Neural crest cell (in vitro differentiated cells): ENCODE results near the gene MB21D2. TPM values are rescaled to one million over a fixed set of nuclear protein-coding genes. Genes with fewer than 3 reads are reported as not detected.

Experiments
- DNase-seq: peaks from one replicate; pipeline ENCODE4 v3.0.0; 2021; ENCODE audit warnings: low read depth, mixed read lengths, low spot score
- H3K27ac Mint-ChIP-seq: one replicate; pipeline ENCODE4 v1.8.0; 2021; ENCODE audit warnings: mild to moderate bottlenecking, mixed read lengths; ENCODE audit not compliant: unreplicated experiment
- H3K27me3 Mint-ChIP-seq: 2 replicates; pipeline ENCODE4 v1.8.0; 2021; ENCODE audit warnings: low read depth, mild to moderate bottlenecking, mixed read lengths
- H3K36me3 Mint-ChIP-seq: 2 replicates; pipeline ENCODE4 v1.8.0; 2021; ENCODE audit warnings: low read depth, mild to moderate bottlenecking, mixed read lengths
- H3K4me1 Mint-ChIP-seq: 2 replicates; pipeline ENCODE4 v1.8.0; 2021; ENCODE audit warnings: mixed read lengths
- H3K4me3 Mint-ChIP-seq: one replicate; pipeline ENCODE4 v1.8.0; 2021; ENCODE audit warnings: mild to moderate bottlenecking, mixed read lengths
- H3K9me3 Mint-ChIP-seq: 2 replicates; pipeline ENCODE4 v1.8.0; 2021; ENCODE audit warnings: mixed read lengths
- CTCF ChIP-seq: fragments of 200-600 bp; sonication (generic); conservative IDR thresholded peaks from 2 replicates; pipeline ENCODE4 v1.5.0; 2021; ENCODE audit warnings: antibody characterized with exemption, mild to moderate bottlenecking
- total RNA-seq: library from RNA; stranded (reverse); gene quantifications from 2 replicates; pipeline ENCODE4 v1.2.1, GENCODE V29; 2021

The MB21D2 gene
- total RNA-seq, 1 donor from 2014 or later = 5.5 TPM

- Mint-ChIP-seq H3K4me1 (no peaks in the 10 kb centered on the region), H3K27ac (no peak overlapping the region), H3K27me3 (peaks cover 2% of the 10 kb centered on the region), H3K4me3 (no peak overlapping the region), H3K36me3 (no peaks in the 10 kb centered on the region), H3K9me3 (peaks cover 3% of the 10 kb centered on the region)
- DNase-seq = no peak
- TF ChIP-seq CTCF = no peak
Measured at GRCh38 chr3:192953926-192954325, 36.3 kb upstream of the MB21D2 start.

GRCh38 chr3:192947421-192947820, 29.8 kb upstream of the MB21D2 start:
- Mint-ChIP-seq H3K27ac (no peak overlapping the region), H3K27me3 (peaks cover 3% of the 10 kb centered on the region), H3K4me1 (no peaks in the 10 kb centered on the region), H3K4me3 (no peak overlapping the region), H3K9me3 (no peaks in the 10 kb centered on the region), H3K36me3 (no peaks in the 10 kb centered on the region)
- no peak for DNase-seq
- no peak for TF ChIP-seq CTCF

- Mint-ChIP-seq H3K9me3 (no peaks in the 10 kb centered on the region), H3K27ac (no peak overlapping the region), H3K27me3 (peaks cover 3% of the 10 kb centered on the region), H3K4me1 (no peaks in the 10 kb centered on the region), H3K4me3 (no peak overlapping the region), H3K36me3 (no peaks in the 10 kb centered on the region)
- DNase-seq = no peak
- TF ChIP-seq CTCF = no peak
Measured at GRCh38 chr3:192943393-192943792, 25.7 kb upstream of the MB21D2 start.

- Mint-ChIP-seq H3K27ac (no peak overlapping the region), H3K27me3 (peaks cover 3% of the 10 kb centered on the region), H3K4me3 (no peak overlapping the region), H3K4me1 (no peaks in the 10 kb centered on the region), H3K36me3 (no peaks in the 10 kb centered on the region), H3K9me3 (no peaks in the 10 kb centered on the region)
- no peak for TF ChIP-seq CTCF
- DNase-seq = no peak
Measured at GRCh38 chr3:192942625-192943024, 25.0 kb upstream of the MB21D2 start.

GRCh38 chr3:192940129-192940528, 22.5 kb upstream of the MB21D2 start:
- TF ChIP-seq CTCF = no peak
- Mint-ChIP-seq H3K9me3 (no peaks in the 10 kb centered on the region), H3K27me3 (no peaks in the 10 kb centered on the region), H3K36me3 (no peaks in the 10 kb centered on the region), H3K27ac (no peak overlapping the region), H3K4me3 (no peak overlapping the region), H3K4me1 (no peaks in the 10 kb centered on the region)
- DNase-seq = no peak

GRCh38 chr3:192935441-192935840, 17.8 kb upstream of the MB21D2 start:
- no peak for DNase-seq
- H3K27ac Mint-ChIP-seq = no peak overlapping the region
- H3K4me1 Mint-ChIP-seq = peaks cover under 1% of the 10 kb centered on the region
- H3K4me3 Mint-ChIP-seq = no peak overlapping the region
- TF ChIP-seq CTCF = no peak
- H3K36me3 Mint-ChIP-seq = no peaks in the 10 kb centered on the region
- no peaks in the 10 kb centered on the region for H3K9me3 Mint-ChIP-seq
- H3K27me3 Mint-ChIP-seq = no peaks in the 10 kb centered on the region
